ENCODE results near the gene MRPS6.

- TF ChIP-seq, protein P1, sequence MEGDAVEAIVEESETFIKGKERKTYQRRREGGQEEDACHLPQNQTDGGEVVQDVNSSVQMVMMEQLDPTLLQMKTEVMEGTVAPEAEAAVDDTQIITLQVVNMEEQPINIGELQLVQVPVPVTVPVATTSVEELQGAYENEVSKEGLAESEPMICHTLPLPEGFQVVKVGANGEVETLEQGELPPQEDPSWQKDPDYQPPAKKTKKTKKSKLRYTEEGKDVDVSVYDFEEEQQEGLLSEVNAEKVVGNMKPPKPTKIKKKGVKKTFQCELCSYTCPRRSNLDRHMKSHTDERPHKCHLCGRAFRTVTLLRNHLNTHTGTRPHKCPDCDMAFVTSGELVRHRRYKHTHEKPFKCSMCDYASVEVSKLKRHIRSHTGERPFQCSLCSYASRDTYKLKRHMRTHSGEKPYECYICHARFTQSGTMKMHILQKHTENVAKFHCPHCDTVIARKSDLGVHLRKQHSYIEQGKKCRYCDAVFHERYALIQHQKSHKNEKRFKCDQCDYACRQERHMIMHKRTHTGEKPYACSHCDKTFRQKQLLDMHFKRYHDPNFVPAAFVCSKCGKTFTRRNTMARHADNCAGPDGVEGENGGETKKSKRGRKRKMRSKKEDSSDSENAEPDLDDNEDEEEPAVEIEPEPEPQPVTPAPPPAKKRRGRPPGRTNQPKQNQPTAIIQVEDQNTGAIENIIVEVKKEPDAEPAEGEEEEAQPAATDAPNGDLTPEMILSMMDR (IDR thresholded peaks at IDR 0.05): no peak
- no peak for TF ChIP-seq POLR2A (IDR thresholded peaks at IDR 0.05)
These were observed 84.1 kb downstream of the MRPS6 start for GRCh38 chr21:34157521-34157920.

Measured in Peyer's patch (tissue), 4 donors.